Heart left ventricle (tissue), 16 donors: Measurements from ENCODE around the gene LCMT1. TPM values are rescaled to one million over a fixed set of nuclear protein-coding genes. Genes with fewer than 3 reads are reported as not detected.

Source experiments
- ATAC-seq, 4 donors: fragments of 200-7000 bp; cut with Tn5 transposase; one replicate each; pipeline ENCODE4 v1.9.1; 2020 to 2022; ENCODE audit warnings: moderate library complexity in 4 of 4, mild to moderate bottlenecking in 3 of 4, moderate number of reproducible peaks in 1 of 4
- DNase-seq, 5 donors: peaks; one replicate each; pipeline ENCODE4 v3.0.0-alpha.2; 2020
- H3K27ac ChIP-seq, 12 donors: fragments of 200-600 bp; sonication (generic) in 4 of 12; one replicate each; pipeline versions ENCODE4 v1.5.0 to v1.8.0; 2016 to 2022; ENCODE audit warnings: mild to moderate bottlenecking in 2 of 12
- H3K27me3 ChIP-seq, 9 donors: fragments of 200-600 bp; sonication (generic) in 2 of 9; one replicate each; pipeline versions ENCODE4 v1.5.1 to v1.8.0; 2016 to 2022; ENCODE audit warnings: mild to moderate bottlenecking in 3 of 9
- H3K36me3 ChIP-seq, 9 donors: fragments of 200-600 bp; sonication (generic) in 2 of 9; one replicate each; pipeline versions ENCODE4 v1.5.0 to v1.8.0; 2018 to 2022; ENCODE audit warnings: mild to moderate bottlenecking in 2 of 9
- H3K4me1 ChIP-seq, 12 donors: fragments of 200-600 bp; sonication (generic) in 4 of 12; one replicate each; pipeline versions ENCODE4 v1.5.0 to v1.8.0; 2016 to 2022; ENCODE audit warnings: mild to moderate bottlenecking in 3 of 12
- H3K4me3 ChIP-seq, 12 donors: fragments of 200-600 bp; sonication (generic) in 4 of 12; one replicate each; pipeline versions ENCODE4 v1.5.0 to v1.8.0; 2017 to 2022; ENCODE audit warnings: mild to moderate bottlenecking in 9 of 12, moderate library complexity in 4 of 12
- H3K9me3 ChIP-seq, 12 donors: fragments of 200-600 bp; sonication (generic) in 4 of 12; one replicate each; pipeline versions ENCODE4 v1.5.0 to v1.8.0; 2016 to 2022; ENCODE audit warnings: mild to moderate bottlenecking in 1 of 12
- POLR2A ChIP-seq, 2 donors: fragments of 450-650 bp; IDR thresholded peaks; one replicate each; pipeline ENCODE4 v1.6.1; 2017; ENCODE audit warnings: antibody characterized with exemption in 2 of 2, mild to moderate bottlenecking in 2 of 2, moderate library complexity in 2 of 2
- WGBS, 4 donors: extraction: QIAGEN DNeasy Blood & Tissue Kit in 2 of 4; methylation state at CpG; one replicate each; pipeline versions ENCODE4 v1.1.5 to v1.1.7; 2013 to 2018; 5-methylcytosine and 5-hydroxymethylcytosine counted together
- intact Hi-C, 10 donors: fragments of 100-400 bp; cut with DNase I; formaldehyde crosslinking; loops; one replicate each; pipeline versions ENCODE4 v1.11.1 to v1.14.2; 2022
- polyA plus RNA-seq, 2 donors: library from polyadenylated mRNA; stranded (reverse); fragments of 200-250 nt; gene quantifications; one replicate each; pipeline ENCODE4 v1.2.3, GENCODE V29; 2013
- total RNA-seq, 9 donors: library from RNA; depleted of rRNA in 2 of 9; stranded (reverse); fragments of >200 nt in 2 of 9; fragmentation: NEBNext Ultra II Directional in 3 of 9; extraction: Animal tissue kit (Norgen Biotek cat#: 25700) in 3 of 9; gene quantifications; one replicate each; pipeline versions ENCODE4 v1.1.0 to v1.2.4, GENCODE V29; 2016 to 2023
- TF ChIP-seq, protein P1 (sequence below), 12 donors: fragments of 200-600 bp; sonication (generic) in 4 of 12; IDR thresholded peaks; one replicate each; pipeline versions ENCODE4 v1.5.0 to v1.8.0; 2018 to 2022; ENCODE audit warnings: antibody characterized with exemption in 12 of 12, mild to moderate bottlenecking in 5 of 12
- donor health status: ischemic (EF 13 %, LVEDD 7.1; RV severe dilation, severe dysfunction).
- donor health status: healthy with polysubstance abuse.
- donor health status: DM: no; HTN: yes; CAD: no.
- donor health status: DM: no; HTN: no; CAD: no.
- donor health status: ischemic (EF 25% LVEDD 6.9; RV normal size, moderate dysfunction).
- donor health status: ischemic (EF 25% LVEDD 5.7; RV mildly dilated, moderate dysfunction).
- donor health status: healthy.
- donor health status: DM: yes; HTN: yes; CAD: no.
- donor health status: ischemic (EF 35%, LVEDD 5.7; RV mildly dilated, moderate dysfunction).
- donor health status: nonischemic (EF 11% LVEDD 7.7; RV severe dilation, severe dysfunction).
- donor health status: DM: yes; HTN: yes; CAD: no.
- donor health status: PGD.
- donor health status: ischemic (EF 29% LVEDD 5.4; RV normal size, mild dysfunction).
- donor health status: nonischemic (EF 23%, LVEDD 6.1; RV moderate dilation, normal function).

The LCMT1 gene
- total and polyA plus RNA-seq, 11 donors: 33.6 to 50.0 (median 39.6) TPM

DNA sequence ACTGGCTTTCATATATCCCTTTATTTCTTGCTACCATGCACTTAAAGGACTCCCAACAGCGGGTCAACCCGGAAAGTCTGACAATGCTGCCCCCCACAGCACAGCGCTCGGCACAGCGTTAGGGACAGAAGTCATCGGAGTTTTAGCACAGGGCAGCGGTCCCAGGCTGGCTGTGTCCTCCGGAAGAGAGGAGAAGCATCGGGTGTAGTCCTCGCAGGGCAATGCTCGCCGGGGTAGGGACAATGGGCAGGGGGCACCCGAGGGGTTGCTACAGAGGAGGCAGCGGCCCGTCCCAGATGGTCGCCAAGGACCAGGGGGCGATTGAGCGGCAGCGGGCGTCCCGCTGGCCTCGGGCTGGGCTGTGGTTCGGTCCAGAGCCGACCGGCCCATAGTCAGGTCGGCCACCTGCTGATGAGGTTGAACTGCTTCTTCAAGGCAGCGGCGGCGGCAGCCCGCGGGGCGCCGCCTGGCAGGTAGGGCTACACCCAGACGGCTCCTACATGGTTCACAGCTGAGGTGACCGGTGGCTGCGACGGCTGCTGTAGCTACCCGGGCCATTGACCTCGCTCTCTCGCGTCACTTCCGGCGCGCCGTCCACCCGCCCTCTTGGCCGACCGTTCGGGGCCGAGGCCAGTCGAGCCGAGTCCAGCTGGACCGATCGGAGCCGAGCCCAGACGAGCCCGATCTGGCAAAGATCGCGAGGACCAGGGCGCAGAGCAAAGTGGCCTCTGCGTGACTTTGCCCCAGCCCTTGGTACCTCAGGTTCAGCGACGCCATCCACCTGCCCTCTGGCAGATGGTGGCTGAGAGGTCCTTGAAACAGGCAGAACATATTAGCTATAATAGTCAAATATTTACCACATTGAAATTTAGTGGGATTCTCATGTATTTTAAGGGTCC, 4.7 kb upstream of the LCMT1 start:
- ATAC-seq (peak; percentile 79 to 92 (median 88)), DNase-seq (peak; percentile 96 to 97 (median 97))
- 0 to 1% (median 1%) methylated on average over 43 to 63 of the region's 63 CpGs for WGBS, 4 donors
- H3K4me3 ChIP-seq: peak overlapping the region; percentile 52 to 94 (median 82)
- no peaks in the 10 kb centered on the region for H3K9me3 ChIP-seq
- intact Hi-C loops: loop anchor here in 7 of 10 donors (1.0 to 10.0 kb wide), 7 partner anchors 40 to 572 kb away; partner anchors contain the start of gene RBBP6 (in 1 of the 7)
- H3K27me3 ChIP-seq: no peaks in the 10 kb centered on the region
- H3K4me1 ChIP-seq: peaks cover 0 to 39% (median 28%) of the 10 kb centered on the region in 12 donors
- TF ChIP-seq, protein P1, sequence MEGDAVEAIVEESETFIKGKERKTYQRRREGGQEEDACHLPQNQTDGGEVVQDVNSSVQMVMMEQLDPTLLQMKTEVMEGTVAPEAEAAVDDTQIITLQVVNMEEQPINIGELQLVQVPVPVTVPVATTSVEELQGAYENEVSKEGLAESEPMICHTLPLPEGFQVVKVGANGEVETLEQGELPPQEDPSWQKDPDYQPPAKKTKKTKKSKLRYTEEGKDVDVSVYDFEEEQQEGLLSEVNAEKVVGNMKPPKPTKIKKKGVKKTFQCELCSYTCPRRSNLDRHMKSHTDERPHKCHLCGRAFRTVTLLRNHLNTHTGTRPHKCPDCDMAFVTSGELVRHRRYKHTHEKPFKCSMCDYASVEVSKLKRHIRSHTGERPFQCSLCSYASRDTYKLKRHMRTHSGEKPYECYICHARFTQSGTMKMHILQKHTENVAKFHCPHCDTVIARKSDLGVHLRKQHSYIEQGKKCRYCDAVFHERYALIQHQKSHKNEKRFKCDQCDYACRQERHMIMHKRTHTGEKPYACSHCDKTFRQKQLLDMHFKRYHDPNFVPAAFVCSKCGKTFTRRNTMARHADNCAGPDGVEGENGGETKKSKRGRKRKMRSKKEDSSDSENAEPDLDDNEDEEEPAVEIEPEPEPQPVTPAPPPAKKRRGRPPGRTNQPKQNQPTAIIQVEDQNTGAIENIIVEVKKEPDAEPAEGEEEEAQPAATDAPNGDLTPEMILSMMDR (IDR thresholded peaks at IDR 0.05): peak in 9 of 12 donors; percentile 14 to 53 (median 34)
- TF ChIP-seq POLR2A (IDR thresholded peaks at IDR 0.05): peak in 1 of 2 donors; percentile 79
- H3K27ac ChIP-seq: peak overlapping the region; percentile 59 to 94 (median 90)
- no peaks in the 10 kb centered on the region for H3K36me3 ChIP-seq

DNA sequence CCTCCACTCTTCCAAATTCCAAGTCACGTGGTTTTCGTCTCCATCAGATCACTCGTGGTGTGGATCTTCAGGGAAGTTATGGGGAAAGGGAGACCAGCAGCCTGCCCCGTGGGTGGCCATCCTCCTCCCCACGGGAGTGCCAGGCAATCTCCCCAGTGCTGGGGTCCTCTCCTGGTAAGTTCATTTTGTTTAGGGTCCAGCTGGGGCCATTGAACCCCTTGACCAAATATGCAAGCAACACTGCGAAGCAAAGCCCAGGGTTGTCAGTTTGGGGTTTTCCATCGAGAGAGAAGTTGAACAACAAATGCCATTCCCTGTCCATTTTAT, 4.1 kb upstream of the LCMT1 start:
- intact Hi-C loops: loop anchor here in 6 of 10 donors (1.0 to 10.0 kb wide), 6 partner anchors 40 to 573 kb away; partner anchors contain the start of gene RBBP6 (in 1 of the 6)
- no peak for TF ChIP-seq POLR2A (IDR thresholded peaks at IDR 0.05)
- peaks cover 0 to 45% (median 33%) of the 10 kb centered on the region in 12 donors for H3K4me1 ChIP-seq

DNA sequence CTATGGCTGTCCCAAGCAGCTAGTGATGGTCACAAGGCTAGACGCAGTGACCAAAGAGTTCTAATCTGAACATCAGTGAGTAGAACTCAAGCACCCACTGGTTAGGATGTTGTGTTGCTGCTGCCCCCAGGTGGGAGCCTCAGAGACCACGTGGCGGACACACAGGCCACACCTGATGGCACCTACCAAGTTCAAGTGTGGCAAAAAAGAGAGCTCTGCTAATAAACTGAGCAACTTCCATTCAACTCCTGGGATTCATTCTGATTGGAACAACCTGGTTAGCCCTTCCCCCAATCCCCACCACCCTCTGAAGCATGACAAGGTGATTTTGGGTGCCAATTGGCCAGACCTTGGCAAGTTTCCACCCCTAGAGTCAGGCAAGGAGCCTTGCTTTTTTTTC, 3.5 kb upstream of the LCMT1 start:
- H3K4me3 ChIP-seq: no peak overlapping the region
- no peaks in the 10 kb centered on the region for H3K36me3 ChIP-seq
- intact Hi-C loops: loop anchor here in 4 of 10 donors (5.0 to 10.0 kb wide), 4 partner anchors 41 to 573 kb away; partner anchors contain the start of gene RBBP6 (in 1 of the 4)
- H3K9me3 ChIP-seq: no peaks in the 10 kb centered on the region
- no peak for ATAC-seq
- WGBS, 4 donors: 65 to 82% (median 76%) methylated on average over 3 of the region's 3 CpGs
- no peaks in the 10 kb centered on the region for H3K27me3 ChIP-seq
- H3K27ac ChIP-seq: peak overlapping the region in 3 of 12 donors; percentile 84 to 94 (median 93)
- DNase-seq: peak in 1 of 5 donors; percentile 46
- peaks cover 0 to 51% (median 40%) of the 10 kb centered on the region in 12 donors for H3K4me1 ChIP-seq
- TF ChIP-seq, protein P1 (IDR thresholded peaks at IDR 0.05): no peak
- TF ChIP-seq POLR2A (IDR thresholded peaks at IDR 0.05): no peak

More for the DNA sequence above, 4.1 kb upstream of the LCMT1 start:
- 41 to 56% (median 42%) methylated on average over 7 of the region's 7 CpGs for WGBS, 4 donors
- ATAC-seq (no peak), DNase-seq (no peak)
- Histone ChIP-seq H3K27me3 (no peaks in the 10 kb centered on the region), H3K9me3 (no peaks in the 10 kb centered on the region), H3K27ac (peak overlapping the region; percentile 59 to 94 (median 90)), H3K36me3 (no peaks in the 10 kb centered on the region), H3K4me3 (peak overlapping the region; percentile 52 to 94 (median 82))

DNA sequence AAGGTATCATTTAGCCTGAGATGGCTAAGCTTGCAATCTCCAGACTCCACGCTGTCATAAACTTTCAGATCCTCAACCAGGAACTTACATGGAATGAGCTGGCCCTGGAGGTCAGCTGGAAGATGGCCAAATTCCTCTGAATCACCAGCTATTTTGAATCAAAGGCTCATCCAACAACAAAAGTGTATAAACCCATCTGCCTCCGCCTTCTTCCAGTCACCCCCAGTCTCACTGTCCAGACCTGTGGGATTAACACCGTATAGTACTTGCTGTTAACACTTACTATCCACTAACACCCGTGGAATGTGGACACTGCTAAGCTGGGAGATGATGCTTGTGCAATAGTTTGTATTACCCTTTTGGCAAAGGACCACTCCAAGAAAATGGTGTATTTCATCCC, 1.9 kb upstream of the LCMT1 start:
- 18 to 32% (median 29%) methylated on average over 4 of the region's 4 CpGs for WGBS, 4 donors
- ATAC-seq (peak in 2 of 4 donors; percentile 8 to 12), DNase-seq (peak in 4 of 5 donors; percentile 46 to 74 (median 56))

More for the DNA sequence above, 1.9 kb upstream of the LCMT1 start:
- H3K4me3 ChIP-seq: peak overlapping the region in 3 of 12 donors; percentile 0 to 99 (median 80)
- H3K9me3 ChIP-seq: no peaks in the 10 kb centered on the region
- peaks cover 0 to 4% (median 0%) of the 10 kb centered on the region in 9 donors for H3K36me3 ChIP-seq
- H3K27me3 ChIP-seq: no peaks in the 10 kb centered on the region
- intact Hi-C loops: loop anchor here in 9 of 10 donors (2.0 to 10.0 kb wide), 7 partner anchors 42 to 575 kb away; partner anchors contain the start of gene RBBP6 (in 1 of the 9)
- TF ChIP-seq, protein P1 (IDR thresholded peaks at IDR 0.05): no peak
- no peak for TF ChIP-seq POLR2A (IDR thresholded peaks at IDR 0.05)
- H3K27ac ChIP-seq: peak overlapping the region; percentile 15 to 93 (median 87)
- peaks cover 0 to 53% (median 42%) of the 10 kb centered on the region in 12 donors for H3K4me1 ChIP-seq
